ENCODE data around the gene CAPZB. TPM values are rescaled to one million over a fixed set of nuclear protein-coding genes. Genes with fewer than 3 reads are reported as not detected.

The CAPZB gene
- total RNA-seq, 2 donors from 2014 or later = 119 to 174 TPM

- Histone ChIP-seq H3K27me3 (replicated peaks; ENCODE audit: insufficient read depth) (no peaks in the 10 kb centered on the region), H3K36me3 (no peaks in the 10 kb centered on the region), H3K9me3 (no peaks in the 10 kb centered on the region), H3K27ac (no peak overlapping the region), H3K4me3 (no peak overlapping the region), H3K4me1 (ENCODE audit: control insufficient read depth in 1 of 2, low read depth in 2 of 2) (peaks cover 53 to 86% of the 10 kb centered on the region in 2 donors)
- no peak for DNase-seq (ENCODE audit: low spot score)
- TF ChIP-seq, protein P1, sequence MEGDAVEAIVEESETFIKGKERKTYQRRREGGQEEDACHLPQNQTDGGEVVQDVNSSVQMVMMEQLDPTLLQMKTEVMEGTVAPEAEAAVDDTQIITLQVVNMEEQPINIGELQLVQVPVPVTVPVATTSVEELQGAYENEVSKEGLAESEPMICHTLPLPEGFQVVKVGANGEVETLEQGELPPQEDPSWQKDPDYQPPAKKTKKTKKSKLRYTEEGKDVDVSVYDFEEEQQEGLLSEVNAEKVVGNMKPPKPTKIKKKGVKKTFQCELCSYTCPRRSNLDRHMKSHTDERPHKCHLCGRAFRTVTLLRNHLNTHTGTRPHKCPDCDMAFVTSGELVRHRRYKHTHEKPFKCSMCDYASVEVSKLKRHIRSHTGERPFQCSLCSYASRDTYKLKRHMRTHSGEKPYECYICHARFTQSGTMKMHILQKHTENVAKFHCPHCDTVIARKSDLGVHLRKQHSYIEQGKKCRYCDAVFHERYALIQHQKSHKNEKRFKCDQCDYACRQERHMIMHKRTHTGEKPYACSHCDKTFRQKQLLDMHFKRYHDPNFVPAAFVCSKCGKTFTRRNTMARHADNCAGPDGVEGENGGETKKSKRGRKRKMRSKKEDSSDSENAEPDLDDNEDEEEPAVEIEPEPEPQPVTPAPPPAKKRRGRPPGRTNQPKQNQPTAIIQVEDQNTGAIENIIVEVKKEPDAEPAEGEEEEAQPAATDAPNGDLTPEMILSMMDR (IDR thresholded peaks at IDR 0.05) = no peak
- no peak for ATAC-seq (ENCODE audit: insufficient number of reproducible peaks, low FRiP score, low read depth)
Measured at GRCh38 chr1:19405761-19406487, 79.4 kb downstream of the CAPZB start.

GRCh38 chr1:19405195-19405760 lies 80.1 kb downstream of the CAPZB start:
- H3K9me3 ChIP-seq = no peaks in the 10 kb centered on the region
- TF ChIP-seq, protein P1 (IDR thresholded peaks at IDR 0.05) = no peak
- H3K27ac ChIP-seq = peak overlapping the region in 1 of 2 donors; percentile 20
- H3K36me3 ChIP-seq = no peaks in the 10 kb centered on the region
- DNase-seq (ENCODE audit: low spot score) = no peak
- ATAC-seq (ENCODE audit: insufficient number of reproducible peaks, low FRiP score, low read depth) = no peak
- H3K4me3 ChIP-seq = no peak overlapping the region
- no peaks in the 10 kb centered on the region for H3K27me3 ChIP-seq (replicated peaks; ENCODE audit: insufficient read depth)
- peaks cover 57 to 92% of the 10 kb centered on the region in 2 donors for H3K4me1 ChIP-seq (ENCODE audit: control insufficient read depth in 1 of 2, low read depth in 2 of 2)

- H3K4me3 ChIP-seq = no peak overlapping the region
- TF ChIP-seq, protein P1 (IDR thresholded peaks at IDR 0.05) = no peak
- no peaks in the 10 kb centered on the region for H3K27me3 ChIP-seq (replicated peaks; ENCODE audit: insufficient read depth)
- no peaks in the 10 kb centered on the region for H3K9me3 ChIP-seq
- ATAC-seq (ENCODE audit: insufficient number of reproducible peaks, low FRiP score, low read depth) (no peak), DNase-seq (ENCODE audit: low spot score) (no peak)
- H3K27ac ChIP-seq = peak overlapping the region in 1 of 2 donors; percentile 20
- peaks cover 62 to 98% of the 10 kb centered on the region in 2 donors for H3K4me1 ChIP-seq (ENCODE audit: control insufficient read depth in 1 of 2, low read depth in 2 of 2)
- no peaks in the 10 kb centered on the region for H3K36me3 ChIP-seq
Measured at GRCh38 chr1:19404748-19405147, 80.6 kb downstream of the CAPZB start.

DNA sequence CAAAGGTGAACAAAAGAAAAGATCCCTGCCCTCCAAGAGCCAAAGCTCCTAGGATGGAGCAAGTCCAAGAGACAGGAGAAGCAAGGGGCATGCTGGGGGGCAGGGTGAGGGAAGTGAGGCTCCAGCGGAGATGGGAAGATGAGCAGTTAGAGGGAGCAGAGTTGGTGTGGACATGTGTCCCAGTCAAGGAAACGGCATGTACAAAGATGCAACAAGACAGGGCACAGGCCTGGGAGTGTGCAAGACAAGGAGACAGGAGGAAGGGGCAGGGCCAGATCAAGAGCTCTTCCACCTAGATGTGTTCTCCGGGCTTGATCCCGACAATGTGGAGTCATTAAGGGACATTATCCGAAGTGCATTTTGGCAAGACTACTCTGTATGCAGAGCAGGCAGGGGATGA lies 82.1 kb downstream of the CAPZB start:
- ATAC-seq (ENCODE audit: insufficient number of reproducible peaks, low FRiP score, low read depth) = no peak
- TF ChIP-seq, protein P1 (IDR thresholded peaks at IDR 0.05) = no peak
- Histone ChIP-seq H3K4me1 (ENCODE audit: control insufficient read depth in 1 of 2, low read depth in 2 of 2) (peaks cover 69 to 100% of the 10 kb centered on the region in 2 donors), H3K27ac (peak overlapping the region in 1 of 2 donors; percentile 87), H3K36me3 (no peaks in the 10 kb centered on the region), H3K27me3 (replicated peaks; ENCODE audit: insufficient read depth) (no peaks in the 10 kb centered on the region), H3K9me3 (no peaks in the 10 kb centered on the region), H3K4me3 (no peak overlapping the region)
- no peak for DNase-seq (ENCODE audit: low spot score)

DNA sequence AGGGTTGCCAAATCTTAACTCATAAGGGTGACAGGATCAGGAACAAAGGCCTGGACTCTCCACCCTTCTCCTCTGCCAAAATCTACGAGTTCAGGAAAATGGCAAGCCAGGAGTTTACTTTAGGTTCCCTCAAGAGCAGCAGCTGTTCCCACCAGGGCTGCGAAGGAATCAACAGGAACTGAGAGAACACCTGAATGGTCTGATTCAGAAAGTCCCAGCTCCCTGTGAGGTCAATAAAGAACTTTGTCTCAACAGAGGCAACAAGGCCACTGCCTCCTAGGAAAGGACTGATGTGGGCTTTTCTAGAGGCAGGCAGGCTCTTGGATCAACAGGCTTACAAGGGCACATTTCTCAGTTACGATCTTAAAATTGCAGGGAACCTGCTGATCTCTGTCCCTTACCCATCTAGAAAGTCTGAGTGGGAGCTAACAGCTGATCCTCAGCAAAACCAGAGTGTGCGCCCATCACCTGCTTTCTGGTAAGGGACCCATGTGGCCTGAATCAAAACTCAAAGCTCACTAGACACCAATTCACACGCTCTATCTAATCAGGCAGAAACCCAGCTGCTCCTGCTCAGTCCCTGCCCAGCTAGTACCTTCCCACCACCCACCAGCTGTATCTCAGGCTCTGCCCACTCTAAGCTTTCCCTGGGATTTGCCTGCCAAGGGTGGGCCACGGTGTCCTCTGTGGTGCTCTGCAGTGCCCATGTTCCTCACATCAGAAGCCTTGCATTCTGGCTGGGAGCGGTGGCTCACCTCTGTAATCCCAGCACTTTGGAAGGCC lies 83.1 kb downstream of the CAPZB start:
- peaks cover 68 to 100% of the 10 kb centered on the region in 2 donors for H3K4me1 ChIP-seq (ENCODE audit: control insufficient read depth in 1 of 2, low read depth in 2 of 2)
- TF ChIP-seq, protein P1 (IDR thresholded peaks at IDR 0.05) = no peak

More for the DNA sequence above, 83.1 kb downstream of the CAPZB start:
- DNase-seq (ENCODE audit: low spot score) (no peak), ATAC-seq (ENCODE audit: insufficient number of reproducible peaks, low FRiP score, low read depth) (no peak)
- Histone ChIP-seq H3K27ac (peak overlapping the region; percentile 81 to 87), H3K9me3 (no peaks in the 10 kb centered on the region), H3K4me3 (no peak overlapping the region), H3K36me3 (no peaks in the 10 kb centered on the region), H3K27me3 (replicated peaks; ENCODE audit: insufficient read depth) (no peaks in the 10 kb centered on the region)

Measured in thoracic aorta (tissue), 2 donors.